Activated CD8-positive, alpha-beta T cell treated with anti-CD3 and anti-CD28 coated beads, Interleukin-2, amount 10 ng/mL, durations not matched to agents 7 days and 5 days (primary cell): ENCODE results near the gene C12orf42. TPM values are rescaled to one million over a fixed set of nuclear protein-coding genes. Genes with fewer than 3 reads are reported as not detected.
A peak's percentile ranks its signal among the peaks of the same experiment; 100 is the strongest.
"Not testable (repeated sequence)": the region's sequence is repeated elsewhere in the genome, so short reads cannot be mapped to it uniquely, and the experiment has no call there.

Experiments
- ATAC-seq: fragments of 150-1000 bp; cut with Tn5 transposase; one replicate; pipeline ENCODE4 v1.10.0; 2021; ENCODE audit warnings: moderate library complexity
- CTCF ChIA-PET: fragments of 350-600 bp; sonication (Branson Sonifier 250); formaldehyde crosslinking; loops from one replicate; lab custom pipeline; 2021; ENCODE audit warnings: antibody characterized with exemption; lab: Charles Lee
- POLR2A ChIA-PET: fragments of 350-600 bp; sonication (Branson Sonifier 250); formaldehyde crosslinking; loops from one replicate; lab custom pipeline; 2021; ENCODE audit warnings: antibody characterized with exemption; lab: Charles Lee
- DNase-seq: peaks from one replicate; pipeline ENCODE4 v3.0.0-alpha.2; 2020
- H3K27ac Mint-ChIP-seq: one replicate; pipeline ENCODE4 v1.8.0; 2021; ENCODE audit warnings: mild to moderate bottlenecking, mixed read lengths
- H3K27me3 Mint-ChIP-seq: one replicate; pipeline ENCODE4 v1.8.0; 2021; ENCODE audit warnings: low read depth, mixed read lengths
- H3K36me3 Mint-ChIP-seq: one replicate; pipeline ENCODE4 v1.8.0; 2021; ENCODE audit warnings: low read depth, mixed read lengths
- H3K4me1 Mint-ChIP-seq: one replicate; pipeline ENCODE4 v1.8.0; 2021; ENCODE audit warnings: low read depth, mixed read lengths
- H3K4me3 Mint-ChIP-seq: one replicate; pipeline ENCODE4 v1.8.0; 2021; ENCODE audit warnings: mild to moderate bottlenecking, mixed read lengths
- H3K9me3 Mint-ChIP-seq: one replicate; pipeline ENCODE4 v1.8.0; 2022; ENCODE audit warnings: mixed read lengths; ENCODE audit not compliant: insufficient read depth
- total RNA-seq, 2 experiments: library from RNA; stranded (reverse); gene quantifications; one replicate each; pipeline ENCODE4 v1.2.3, GENCODE V29; 2021

Gene C12orf42
- total RNA-seq, 2 experiments from 2014 or later = 0.84 to 0.91 TPM

- no peak for DNase-seq
- H3K27me3 Mint-ChIP-seq = no peaks in the 10 kb centered on the region
- POLR2A ChIA-PET = no interaction called here
- no peak for ATAC-seq
- peaks cover 34% of the 10 kb centered on the region for H3K4me1 Mint-ChIP-seq
- peak overlapping the region; percentile 20 for H3K27ac Mint-ChIP-seq
- H3K9me3 Mint-ChIP-seq = peaks cover 4% of the 10 kb centered on the region
- no peak overlapping the region for H3K4me3 Mint-ChIP-seq
- H3K36me3 Mint-ChIP-seq = peaks cover 12% of the 10 kb centered on the region
- CTCF ChIA-PET = no interaction called here
Measured at GRCh38 chr12:103442822-103443221, 52.9 kb downstream of the C12orf42 start.

- ChIA-PET POLR2A (interaction anchor here (0.9 kb wide), 1 partner anchor 15 kb away, joined by 3 read pairs; no protein-coding TSS in a partner anchor), CTCF (interaction anchor here (0.8 kb wide), 1 partner anchor 54 kb away, joined by 3 read pairs; no protein-coding TSS in a partner anchor)
- Mint-ChIP-seq H3K4me1 (peaks cover 34% of the 10 kb centered on the region), H3K4me3 (peak overlapping the region; percentile 5), H3K27me3 (no peaks in the 10 kb centered on the region), H3K27ac (peak overlapping the region; percentile 99), H3K36me3 (peaks cover 12% of the 10 kb centered on the region), H3K9me3 (peaks cover 4% of the 10 kb centered on the region)
- ATAC-seq = no peak
- no peak for DNase-seq
Measured at GRCh38 chr12:103442182-103442555, 53.6 kb downstream of the C12orf42 start.

GRCh38 chr12:103441437-103442181 is 54.2 kb downstream of the C12orf42 start:
- DNase-seq (peak; percentile 65), ATAC-seq (peak; percentile 95)
- ChIA-PET CTCF (interaction anchor here (0.8 kb wide), 1 partner anchor 55 kb away, joined by 3 read pairs; no protein-coding TSS in a partner anchor), POLR2A (interaction anchor here (0.6 to 0.9 kb wide), 2 partner anchors 16 to 54 kb away, joined by 3 read pairs; partner anchors contain the start of gene C12orf42)
- Mint-ChIP-seq H3K27me3 (no peaks in the 10 kb centered on the region), H3K27ac (peak overlapping the region; percentile 99), H3K4me1 (peaks cover 34% of the 10 kb centered on the region), H3K36me3 (peaks cover 12% of the 10 kb centered on the region), H3K9me3 (peaks cover 4% of the 10 kb centered on the region), H3K4me3 (peak overlapping the region; percentile 76)

- ATAC-seq (peak; percentile 36), DNase-seq (peak; percentile 33)
- H3K27ac Mint-ChIP-seq = peak overlapping the region; percentile 64
- H3K4me1 Mint-ChIP-seq = peaks cover 12% of the 10 kb centered on the region
- H3K9me3 Mint-ChIP-seq = peaks cover 14% of the 10 kb centered on the region
- H3K4me3 Mint-ChIP-seq = peak overlapping the region; percentile 50
- POLR2A ChIA-PET, H3K27me3 Mint-ChIP-seq, CTCF ChIA-PET: not testable (repeated sequence)
- peaks cover 12% of the 10 kb centered on the region for H3K36me3 Mint-ChIP-seq
Measured at GRCh38 chr12:103434165-103435105, 61.3 kb downstream of the C12orf42 start.

GRCh38 chr12:103431950-103432349 is 63.8 kb downstream of the C12orf42 start:
- H3K4me3 Mint-ChIP-seq = no peak overlapping the region
- H3K27me3 Mint-ChIP-seq = no peaks in the 10 kb centered on the region
- DNase-seq = no peak
- H3K27ac Mint-ChIP-seq = no peak overlapping the region
- peaks cover 23% of the 10 kb centered on the region for H3K9me3 Mint-ChIP-seq
- ChIA-PET CTCF (no interaction called here), POLR2A (no interaction called here)
- peaks cover 12% of the 10 kb centered on the region for H3K4me1 Mint-ChIP-seq
- H3K36me3 Mint-ChIP-seq = peaks cover 16% of the 10 kb centered on the region
- ATAC-seq = no peak

- H3K4me3 Mint-ChIP-seq = no peak overlapping the region
- POLR2A ChIA-PET = no interaction called here
- H3K27ac Mint-ChIP-seq = no peak overlapping the region
- H3K36me3 Mint-ChIP-seq = peaks cover 16% of the 10 kb centered on the region
- CTCF ChIA-PET = no interaction called here
- no peak for DNase-seq
- ATAC-seq = no peak
- peaks cover 23% of the 10 kb centered on the region for H3K9me3 Mint-ChIP-seq
- H3K4me1 Mint-ChIP-seq = peaks cover 12% of the 10 kb centered on the region
- H3K27me3 Mint-ChIP-seq = no peaks in the 10 kb centered on the region
Measured at GRCh38 chr12:103431387-103431786, 64.4 kb downstream of the C12orf42 start.

- H3K4me3 Mint-ChIP-seq, H3K36me3 Mint-ChIP-seq, CTCF ChIA-PET, H3K9me3 Mint-ChIP-seq, POLR2A ChIA-PET, H3K27me3 Mint-ChIP-seq, H3K4me1 Mint-ChIP-seq, DNase-seq, ATAC-seq, H3K27ac Mint-ChIP-seq: not testable (repeated sequence)
Measured at GRCh38 chr12:103425674-103426073, 70.1 kb downstream of the C12orf42 start.

GRCh38 chr12:103424849-103425586 is 70.8 kb downstream of the C12orf42 start:
- H3K27ac Mint-ChIP-seq, H3K27me3 Mint-ChIP-seq, H3K4me3 Mint-ChIP-seq, DNase-seq, CTCF ChIA-PET, H3K9me3 Mint-ChIP-seq, POLR2A ChIA-PET, ATAC-seq, H3K4me1 Mint-ChIP-seq, H3K36me3 Mint-ChIP-seq: not testable (repeated sequence)

GRCh38 chr12:103423516-103423910 is 72.3 kb downstream of the C12orf42 start:
- Mint-ChIP-seq H3K27ac (no peak overlapping the region), H3K4me3 (no peak overlapping the region), H3K4me1 (no peaks in the 10 kb centered on the region), H3K36me3 (peaks cover 4% of the 10 kb centered on the region), H3K9me3 (peaks cover 9% of the 10 kb centered on the region), H3K27me3 (no peaks in the 10 kb centered on the region)
- ATAC-seq (no peak), DNase-seq (no peak)
- ChIA-PET CTCF (no interaction called here), POLR2A (no interaction called here)

- H3K4me1 Mint-ChIP-seq = no peaks in the 10 kb centered on the region
- no peaks in the 10 kb centered on the region for H3K27me3 Mint-ChIP-seq
- no peak overlapping the region for H3K27ac Mint-ChIP-seq
- ATAC-seq = no peak
- peaks cover 6% of the 10 kb centered on the region for H3K9me3 Mint-ChIP-seq
- no peak for DNase-seq
- no peak overlapping the region for H3K4me3 Mint-ChIP-seq
- H3K36me3 Mint-ChIP-seq = peaks cover 4% of the 10 kb centered on the region
- ChIA-PET POLR2A (no interaction called here), CTCF (no interaction called here)
Measured at GRCh38 chr12:103422746-103423515, 72.8 kb downstream of the C12orf42 start.

- Mint-ChIP-seq H3K4me3 (no peak overlapping the region), H3K27ac (no peak overlapping the region), H3K9me3 (peaks cover under 1% of the 10 kb centered on the region), H3K36me3 (no peaks in the 10 kb centered on the region), H3K27me3 (no peaks in the 10 kb centered on the region), H3K4me1 (no peaks in the 10 kb centered on the region)
- POLR2A ChIA-PET = no interaction called here
- ATAC-seq (no peak), DNase-seq (no peak)
- CTCF ChIA-PET = no interaction called here
Measured at GRCh38 chr12:103422328-103422727, 73.4 kb downstream of the C12orf42 start.
